NCI-H1105 treated with DMSO at 0.1 percent for 48 hours (cell line): ENCODE results near the gene NDUFS3.

Experiments used
- DNase-seq: peaks from one replicate; lab custom pipeline; 2025; lab: John Stamatoyannopoulos, UW

Gene NDUFS3

DNA sequence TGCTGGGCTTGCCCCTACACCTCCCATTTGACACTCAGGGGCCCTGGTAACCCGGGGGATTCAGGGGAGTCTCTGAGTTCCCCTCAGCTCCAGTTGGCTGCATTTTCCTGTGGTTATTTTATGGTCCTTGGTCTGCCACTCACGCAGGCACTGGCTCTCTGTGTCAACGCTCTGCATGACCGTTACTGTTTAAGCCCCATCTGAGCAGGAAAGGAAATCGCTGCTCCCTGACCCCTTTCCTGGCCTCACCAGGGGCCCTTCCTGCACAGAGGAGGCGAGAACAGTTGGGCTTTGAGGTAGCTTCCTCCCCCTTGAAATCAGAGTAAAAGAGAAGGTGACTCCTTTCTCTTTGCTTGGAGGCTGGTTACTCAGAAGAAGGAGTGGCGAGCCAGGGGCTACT is 12.9 kb downstream of the NDUFS3 start:
- DNase-seq: no peak

DNA sequence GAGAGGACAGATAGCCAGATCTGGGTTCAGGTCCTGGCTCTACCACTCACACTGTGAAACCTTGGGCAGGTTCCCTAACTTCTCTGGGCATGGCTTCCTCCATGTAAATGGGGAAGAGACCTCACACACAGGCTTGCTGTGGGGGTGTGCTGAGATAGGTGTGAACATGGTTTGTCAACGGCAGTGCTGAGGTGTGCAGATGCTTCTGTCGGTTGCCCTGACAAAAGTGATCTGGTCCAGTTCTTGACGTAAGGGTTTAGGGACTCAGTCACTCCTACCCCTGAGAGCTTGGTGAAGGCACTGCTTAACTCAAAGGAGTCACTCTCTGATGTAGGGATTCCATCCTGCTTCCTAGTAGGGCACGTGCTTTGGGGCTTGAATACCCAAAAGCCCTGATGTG is 13.4 kb downstream of the NDUFS3 start:
- no peak for DNase-seq

DNA sequence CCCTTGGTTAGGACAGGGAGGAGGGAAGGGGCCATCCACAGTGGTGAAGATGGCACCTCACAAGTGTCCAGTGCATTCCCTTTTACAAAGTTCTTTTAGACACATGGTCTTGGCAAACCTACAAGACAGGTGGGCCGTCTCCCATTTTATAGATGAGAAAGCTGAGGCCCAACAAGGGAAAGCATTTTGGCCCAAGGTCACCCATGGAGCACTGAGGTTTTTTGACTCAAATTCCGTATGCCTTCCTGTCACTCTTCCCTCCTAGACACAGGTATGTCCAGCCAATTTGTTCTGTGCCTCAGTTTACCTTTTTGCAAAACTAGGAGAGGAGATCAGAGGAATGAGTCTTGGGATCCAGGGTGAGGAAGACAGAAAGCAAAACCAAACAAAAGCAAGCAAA is 14.1 kb downstream of the NDUFS3 start:
- no peak for DNase-seq

DNA sequence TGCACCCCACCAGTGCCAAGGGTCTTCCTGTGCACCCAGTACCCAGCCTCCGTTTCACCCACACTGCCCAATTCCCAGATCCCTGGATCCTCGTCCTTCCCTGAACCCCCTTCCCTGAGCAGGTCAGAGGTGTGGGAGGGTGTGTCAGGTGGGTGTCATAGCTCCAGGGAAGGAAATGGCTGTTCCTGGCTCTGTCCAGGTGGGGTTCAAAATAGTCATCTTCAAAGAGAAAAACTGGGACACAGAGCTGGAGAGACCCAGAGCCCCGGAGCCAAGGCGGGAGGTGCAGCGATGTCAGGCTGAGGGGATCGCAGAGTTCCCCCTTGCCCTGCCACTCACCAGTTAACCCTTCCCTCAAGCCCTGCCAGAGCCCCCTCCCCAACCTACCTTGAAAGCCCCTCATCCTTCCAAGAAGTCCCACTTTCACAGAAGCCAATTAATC is 14.6 kb downstream of the NDUFS3 start:
- DNase-seq: peak; percentile 6

DNA sequence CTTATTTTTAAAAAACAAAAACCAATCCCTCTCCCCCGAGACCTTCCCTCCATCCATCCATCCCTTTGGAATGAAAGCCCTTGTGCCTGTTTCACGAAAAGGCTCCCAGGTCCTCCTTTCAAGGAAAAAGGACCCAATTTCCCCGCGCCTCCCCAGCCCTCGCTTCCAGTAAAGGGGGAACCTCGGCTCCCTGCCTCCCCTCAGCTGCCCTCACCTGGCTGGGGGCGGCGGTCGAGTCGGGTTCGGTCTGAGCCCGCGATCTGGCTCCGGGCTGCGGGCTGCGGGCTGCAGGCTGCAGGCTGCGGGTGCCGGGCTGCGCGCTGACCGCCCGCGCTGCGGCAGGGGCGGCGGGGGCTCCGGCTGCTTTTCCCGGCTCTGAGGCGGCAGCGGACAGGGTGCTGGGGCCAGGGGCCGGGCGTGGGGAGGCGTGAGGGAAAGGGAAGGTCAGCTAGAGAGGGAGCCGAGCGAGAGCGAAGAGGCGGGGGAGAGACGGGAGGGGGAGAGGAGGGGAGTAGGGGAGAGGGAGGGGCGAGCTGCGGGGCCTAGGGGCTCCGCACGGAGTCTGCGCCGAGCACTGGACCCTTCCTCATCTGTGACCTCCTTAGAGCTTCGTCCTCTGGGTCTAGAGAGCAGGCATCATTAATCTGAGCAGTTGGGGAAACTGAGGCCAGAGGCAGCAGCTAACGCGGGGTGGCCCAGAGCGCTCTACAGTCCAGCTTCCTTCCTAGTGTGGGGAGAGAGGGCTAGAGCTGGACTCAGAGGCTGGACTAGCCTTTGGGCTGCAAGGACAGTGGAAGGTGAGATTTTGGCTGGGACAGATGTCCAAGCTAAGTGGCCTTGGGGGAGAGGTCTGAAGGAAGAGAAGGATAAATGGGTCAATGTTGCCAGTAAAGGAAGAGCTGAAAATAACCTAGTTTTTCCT is 15.3 kb downstream of the NDUFS3 start, which contains the start of gene C1QTNF4:
TSS of gene C1QTNF4 (minus strand) at position 478 of the 922 bp plus-strand sequence. CDS start 3,601 bp downstream, outside the sequence.
- no peak for DNase-seq

DNA sequence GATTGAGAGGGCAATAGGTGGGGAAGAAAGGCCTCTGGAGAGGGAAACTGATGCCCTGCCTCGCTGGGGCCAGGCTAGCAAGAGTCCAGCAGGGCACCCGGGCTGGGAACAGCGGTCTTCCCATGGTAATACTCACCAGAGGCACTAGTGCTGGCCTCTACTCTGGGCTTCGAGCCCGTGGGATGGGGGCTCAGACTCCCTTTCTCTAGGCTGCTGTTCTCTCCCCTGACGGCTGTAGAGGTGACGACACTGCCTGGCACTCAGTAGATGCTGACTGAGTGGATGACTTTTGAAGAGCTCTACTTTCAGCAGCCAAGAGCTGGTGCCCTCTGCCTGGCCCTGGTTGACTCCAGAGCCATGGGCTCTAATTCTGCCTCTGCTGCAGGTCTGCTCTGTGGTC is 16.2 kb downstream of the NDUFS3 start:
- no peak for DNase-seq

DNA sequence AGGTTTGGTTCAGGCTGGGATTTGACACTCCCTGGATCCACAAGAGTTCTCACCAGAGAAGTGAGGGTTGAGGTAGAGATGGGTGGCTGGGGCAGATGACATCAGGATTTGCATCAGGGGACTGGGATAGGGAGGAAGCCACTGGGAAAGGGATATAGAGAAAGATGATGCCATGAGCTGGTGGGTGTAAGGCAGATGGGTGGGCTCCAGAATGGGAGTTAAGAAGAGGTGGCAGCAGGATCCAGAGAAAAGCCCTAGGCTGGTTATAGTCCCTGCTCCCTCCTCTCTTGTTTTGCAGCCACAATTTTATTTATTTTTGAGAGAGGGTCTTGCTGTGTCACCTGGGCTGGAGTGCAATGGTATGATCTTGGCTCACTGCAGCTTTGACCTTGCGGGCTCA is 17.1 kb downstream of the NDUFS3 start:
- no peak for DNase-seq

DNA sequence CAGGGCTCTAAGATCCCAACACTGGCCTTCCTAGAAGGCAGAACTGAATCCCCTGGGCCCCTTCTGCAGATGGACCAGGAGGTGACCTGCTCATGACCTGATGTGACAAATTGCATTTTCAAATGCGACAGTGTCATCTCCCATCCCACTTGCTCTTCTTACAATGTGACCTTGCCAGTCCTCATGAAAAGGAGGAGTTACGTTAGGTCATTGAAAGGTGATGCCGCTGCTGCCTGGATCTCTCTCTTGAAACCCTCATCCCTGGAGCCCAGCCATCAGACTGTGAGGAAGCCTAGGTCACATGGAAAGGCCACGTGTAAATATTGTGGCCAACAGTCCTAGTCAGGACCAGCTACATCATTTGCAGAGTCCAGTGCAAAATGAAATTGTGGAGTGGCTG is 21.0 kb downstream of the NDUFS3 start:
- no peak for DNase-seq

DNA sequence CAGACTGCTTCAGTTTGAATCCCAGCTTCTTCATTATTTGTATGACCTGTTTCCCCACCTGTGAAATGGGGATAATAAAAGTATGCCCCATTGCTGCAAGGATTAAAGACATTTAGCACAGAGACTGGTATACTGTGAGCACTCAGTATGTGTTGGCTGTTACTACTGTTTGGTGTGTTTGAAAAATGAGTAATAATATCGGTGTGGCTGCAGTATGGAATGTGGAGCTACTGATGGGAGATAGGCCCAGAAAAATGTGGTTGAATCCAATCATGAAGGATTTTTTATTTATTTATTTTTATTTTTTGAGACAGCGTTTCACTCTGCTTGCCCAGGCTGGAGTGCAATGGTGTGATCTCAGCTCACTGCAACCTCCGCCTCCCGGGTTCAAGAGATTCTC is 24.4 kb downstream of the NDUFS3 start:
- no peak for DNase-seq

DNA sequence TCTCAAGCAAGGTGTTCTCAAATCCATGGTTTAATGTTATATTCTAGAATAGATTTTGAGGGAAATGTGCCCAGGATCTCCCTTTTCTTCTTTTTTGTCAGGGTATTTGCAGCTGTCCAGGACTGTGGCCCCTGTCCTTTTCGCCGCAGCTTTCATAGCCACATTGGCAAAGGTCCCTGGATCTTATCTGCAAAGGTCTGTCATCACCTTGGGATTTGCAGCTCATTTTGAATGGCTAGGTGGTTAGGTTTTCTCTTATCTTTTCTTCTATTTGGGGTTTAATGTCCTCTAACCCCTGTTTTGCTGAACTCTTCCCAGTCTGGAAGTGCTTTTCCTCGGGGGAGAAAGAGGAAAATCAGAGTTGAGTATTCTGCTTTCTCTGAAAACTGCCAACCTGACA is 27.0 kb downstream of the NDUFS3 start:
- no peak for DNase-seq

DNA sequence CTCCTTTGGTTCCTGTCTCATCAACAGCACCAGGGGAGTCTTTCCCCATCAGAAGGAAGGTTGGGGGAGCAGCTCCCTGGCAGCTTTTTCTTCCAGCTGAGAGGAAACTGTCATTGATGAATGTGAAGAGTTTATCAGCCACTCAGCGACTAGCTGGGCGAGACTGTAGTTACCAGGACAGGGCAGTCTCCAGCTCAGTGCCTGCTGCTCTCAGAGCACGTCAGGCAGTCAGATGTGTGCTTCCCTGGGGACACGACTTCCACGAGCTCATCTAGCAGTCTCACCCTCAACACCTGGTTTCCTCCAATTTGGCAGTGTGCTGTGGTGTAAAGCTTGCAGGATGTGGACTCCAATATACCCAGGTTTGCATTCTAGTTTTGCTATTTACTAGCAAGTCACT is 27.9 kb downstream of the NDUFS3 start:
- no peak for DNase-seq

DNA sequence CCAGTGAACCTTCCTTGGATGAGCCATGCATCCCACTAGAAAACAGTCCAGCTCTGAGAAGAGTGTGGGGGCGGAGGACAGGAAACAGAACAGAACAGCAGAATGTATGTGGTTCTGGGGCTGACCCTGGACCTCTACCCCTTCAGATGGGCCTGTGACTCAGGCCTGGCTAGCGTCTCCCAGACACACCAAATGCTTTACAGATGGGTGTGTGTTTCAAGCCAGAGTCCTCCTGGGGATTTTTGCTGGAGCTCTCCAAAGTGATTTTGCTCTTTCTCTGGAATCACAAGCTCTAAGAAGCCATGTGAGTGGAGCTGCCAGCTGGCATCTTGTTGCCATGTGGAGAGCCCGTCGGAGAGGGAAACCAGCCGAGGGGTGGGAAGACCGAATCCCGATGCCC is 28.5 kb downstream of the NDUFS3 start:
- DNase-seq: no peak

DNA sequence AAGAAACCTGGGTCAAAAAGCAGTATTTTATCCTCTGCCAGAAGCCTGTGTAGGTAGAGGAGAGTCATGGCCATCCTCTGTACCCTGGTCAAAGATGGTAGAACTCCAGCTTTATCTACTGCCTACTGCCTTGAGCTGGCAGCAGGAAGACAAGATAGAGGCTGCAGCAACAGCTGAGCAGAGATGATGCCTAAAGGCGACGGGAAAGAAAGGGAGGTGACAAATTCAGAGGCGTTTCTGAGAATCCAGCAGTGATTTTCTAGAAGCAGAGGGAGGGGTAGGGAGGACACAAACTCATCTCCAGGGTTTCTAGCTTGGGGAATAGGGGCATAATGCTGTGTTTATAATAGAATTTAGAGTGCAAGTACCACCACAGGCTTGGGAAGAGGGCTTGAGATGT is 30.8 kb downstream of the NDUFS3 start:
- no peak for DNase-seq

DNA sequence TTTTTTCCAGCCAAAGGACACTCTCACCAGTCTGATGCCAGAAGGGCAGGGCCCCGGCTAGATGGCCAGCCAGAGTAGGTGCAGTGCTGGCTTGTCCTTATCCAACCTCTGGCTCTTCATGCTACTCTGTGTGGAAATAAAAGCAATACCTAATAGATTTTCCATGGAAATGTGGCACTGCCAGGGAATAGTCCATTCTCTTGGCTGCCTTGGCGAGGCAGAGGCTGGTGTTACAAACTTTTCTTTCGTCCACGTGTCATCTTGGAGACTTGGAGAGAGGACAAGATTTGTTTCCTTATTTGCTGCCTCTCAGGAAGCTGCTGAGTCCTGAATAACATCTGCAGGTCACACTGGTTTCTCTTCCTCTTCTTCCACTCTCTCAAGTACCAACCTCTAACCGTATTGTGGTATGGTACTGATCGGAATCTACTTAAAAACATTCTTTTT is 32.5 kb downstream of the NDUFS3 start:
- no peak for DNase-seq

DNA sequence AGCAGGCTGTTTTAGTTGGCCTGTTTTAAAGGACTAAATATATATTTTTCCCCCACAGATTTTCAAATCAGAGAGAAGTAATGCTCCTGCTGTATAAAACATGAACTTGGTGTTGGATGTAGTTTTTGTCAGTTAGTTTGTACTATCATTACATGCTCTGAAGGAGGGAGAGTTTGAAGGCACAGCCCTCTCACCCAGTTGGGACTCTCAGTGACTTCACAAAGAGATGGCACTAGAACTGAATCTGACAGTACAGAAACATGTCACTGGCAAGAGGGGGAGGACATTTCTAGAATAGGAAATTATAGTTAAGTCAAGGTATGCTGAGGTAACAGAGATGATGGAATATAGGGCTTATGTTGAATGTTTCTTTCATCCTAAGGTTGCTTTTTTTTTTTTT is 36.4 kb downstream of the NDUFS3 start:
- no peak for DNase-seq

DNA sequence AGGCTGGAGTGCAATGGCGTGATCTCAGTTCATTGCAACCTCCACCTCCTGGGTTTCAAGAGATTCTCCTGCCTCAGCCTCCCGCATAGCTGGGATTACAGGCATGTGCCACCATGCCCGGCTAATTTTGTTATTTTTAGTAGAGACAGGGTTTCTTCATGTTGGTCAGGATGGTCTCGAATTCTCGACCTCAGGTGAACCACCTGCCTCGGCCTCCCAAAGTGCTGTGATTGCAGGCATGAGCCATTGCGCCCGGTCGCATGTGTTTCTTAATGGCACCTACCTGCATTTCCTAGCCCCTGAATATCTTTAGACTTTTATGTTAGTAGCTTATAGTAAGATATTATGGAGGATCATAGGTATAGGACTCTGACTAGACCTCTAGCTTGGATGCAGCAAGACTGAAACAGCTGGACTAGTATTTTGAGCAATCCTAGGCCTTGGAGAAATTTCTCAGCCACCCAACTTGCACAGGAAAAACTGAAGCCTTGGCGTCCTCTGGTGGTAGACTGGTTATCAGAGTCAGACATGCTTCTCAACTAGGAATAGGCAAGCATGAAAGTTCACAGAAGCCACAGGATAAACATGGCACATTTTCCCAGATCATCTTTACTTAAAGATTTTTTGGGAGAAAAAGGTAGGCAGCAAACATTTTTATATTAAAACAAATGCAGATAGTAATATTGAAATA is 38.0 kb downstream of the NDUFS3 start:
- DNase-seq: peak; percentile 15

DNA sequence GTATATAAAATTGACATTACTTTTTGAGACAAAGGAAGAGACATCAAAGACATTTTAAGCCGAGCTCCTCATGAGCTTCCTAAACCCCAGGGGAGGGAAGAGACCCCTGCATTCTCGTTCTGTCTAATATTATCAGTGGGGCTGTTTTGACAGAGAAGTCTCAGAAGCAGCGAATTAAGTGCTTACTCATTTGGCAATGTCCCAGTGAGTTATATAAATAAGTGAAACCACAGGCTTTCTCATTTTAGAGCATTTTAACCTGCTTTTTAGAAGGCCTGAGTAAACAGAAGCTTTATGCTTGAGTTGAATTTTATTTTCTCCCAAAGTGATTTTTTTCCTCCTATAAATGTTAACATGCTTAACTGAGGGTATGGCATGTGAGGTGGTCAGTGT is 38.5 kb downstream of the NDUFS3 start:
- DNase-seq: no peak

DNA sequence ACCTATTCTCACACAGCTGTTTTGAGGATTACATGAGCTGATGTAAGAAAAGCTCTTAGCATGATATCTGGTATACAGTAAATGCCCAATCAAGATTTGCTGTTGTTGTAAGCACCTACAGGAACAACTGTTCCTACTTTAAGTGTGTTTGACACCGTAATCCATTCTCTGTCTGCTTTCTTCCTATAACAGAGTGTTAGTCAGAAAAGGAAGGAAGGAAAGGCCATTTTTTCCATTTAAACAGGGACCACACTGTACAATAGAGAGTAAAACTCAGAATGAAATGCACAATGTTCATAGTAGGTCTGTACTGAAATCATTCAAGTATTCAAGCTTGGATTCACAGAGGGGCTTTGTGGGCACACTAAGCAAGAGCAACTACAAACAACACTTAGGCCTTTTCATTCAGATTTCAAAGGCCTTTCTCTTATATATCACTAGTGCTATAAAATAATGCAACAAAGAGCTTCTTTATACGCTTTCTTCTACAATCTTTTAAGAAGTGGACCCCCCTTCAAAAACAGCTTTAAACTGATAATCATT is 42.0 kb downstream of the NDUFS3 start:
- no peak for DNase-seq

DNA sequence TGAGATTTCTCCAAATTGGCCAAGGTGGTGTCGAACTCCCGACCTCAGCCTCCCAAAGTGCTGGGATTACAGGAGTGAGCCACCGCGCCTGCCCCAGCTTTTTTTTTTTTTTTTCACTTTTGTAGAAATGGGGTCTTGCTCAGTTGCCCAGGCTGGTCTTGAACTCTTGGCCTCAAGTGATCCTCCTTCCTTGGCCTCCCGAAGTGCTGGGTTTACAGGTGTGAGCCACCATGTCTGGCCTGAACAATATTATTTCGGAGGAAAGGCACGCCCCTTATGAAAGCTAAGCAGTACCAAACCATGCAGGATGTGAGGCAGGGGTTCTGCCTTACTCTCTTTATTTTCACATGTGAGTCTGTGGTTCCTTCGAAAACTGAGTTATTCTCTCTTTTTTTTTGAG is 47.4 kb downstream of the NDUFS3 start:
- no peak for DNase-seq

DNA sequence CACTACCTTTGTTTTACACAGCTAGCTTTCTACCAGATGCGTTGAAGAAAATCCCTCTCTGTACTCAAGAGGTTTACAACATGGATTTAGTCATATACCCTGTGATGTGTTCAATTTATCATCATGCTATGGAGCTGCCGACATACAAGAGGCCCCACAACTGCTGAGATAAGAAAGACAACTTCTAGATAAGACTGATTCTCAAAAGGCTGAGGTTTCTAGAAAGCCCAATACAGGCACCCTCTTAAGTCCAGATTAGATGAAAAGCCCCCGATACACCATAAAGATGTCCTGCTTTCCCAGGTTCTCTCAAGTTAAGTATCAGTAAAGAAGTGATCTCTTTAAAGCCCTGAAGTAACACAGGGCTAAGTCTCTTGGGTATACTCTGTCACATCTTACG is 49.2 kb downstream of the NDUFS3 start:
- no peak for DNase-seq

DNA sequence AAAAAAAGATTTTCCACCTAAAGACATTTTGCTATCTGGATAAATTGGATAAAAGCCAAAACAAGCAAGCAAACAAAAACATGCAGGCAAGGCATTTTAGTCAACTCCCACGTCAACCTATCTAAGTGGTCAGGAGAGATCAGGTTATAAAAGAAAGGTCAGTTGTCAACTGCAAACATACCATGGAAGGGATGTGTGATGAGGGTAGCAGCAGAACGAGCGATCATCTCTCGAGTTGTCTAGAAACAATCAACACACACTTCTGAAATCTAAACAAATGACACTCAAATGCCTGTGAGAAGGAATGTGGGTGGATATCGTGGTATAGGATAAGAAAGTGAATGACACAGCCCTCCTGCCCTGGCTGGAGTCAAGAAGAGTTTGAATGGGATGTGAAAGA is 52.6 kb downstream of the NDUFS3 start:
- DNase-seq: no peak
